K562 (cell line): Measurements from ENCODE around the gene SLC2A4RG.

Experiments used
- FOXJ3 ChIP-seq: sonication (generic); formaldehyde crosslinking; IDR thresholded peaks from 2 replicates; pipeline ENCODE4 v1.4.0; 2020; ENCODE audit warnings: mild to moderate bottlenecking, missing genetic modification reagents
- TF ChIP-seq, protein P1 (sequence below), 3 experiments: IDR thresholded peaks in 2 of 3; conservative IDR thresholded peaks in 1 of 3; 2 replicates each; pipeline ENCODE4 v1.5.1; 2011 to 2012; ENCODE audit warnings: low read length in 3 of 3, mild to moderate bottlenecking in 3 of 3, control low read depth in 2 of 3, improper control_type of control experiment in 1 of 3, inconsistent platforms in 1 of 3, low read depth in 1 of 3, mixed read lengths in 1 of 3, moderate library complexity in 1 of 3; ENCODE audit not compliant: insufficient read depth in 2 of 3

DNA sequence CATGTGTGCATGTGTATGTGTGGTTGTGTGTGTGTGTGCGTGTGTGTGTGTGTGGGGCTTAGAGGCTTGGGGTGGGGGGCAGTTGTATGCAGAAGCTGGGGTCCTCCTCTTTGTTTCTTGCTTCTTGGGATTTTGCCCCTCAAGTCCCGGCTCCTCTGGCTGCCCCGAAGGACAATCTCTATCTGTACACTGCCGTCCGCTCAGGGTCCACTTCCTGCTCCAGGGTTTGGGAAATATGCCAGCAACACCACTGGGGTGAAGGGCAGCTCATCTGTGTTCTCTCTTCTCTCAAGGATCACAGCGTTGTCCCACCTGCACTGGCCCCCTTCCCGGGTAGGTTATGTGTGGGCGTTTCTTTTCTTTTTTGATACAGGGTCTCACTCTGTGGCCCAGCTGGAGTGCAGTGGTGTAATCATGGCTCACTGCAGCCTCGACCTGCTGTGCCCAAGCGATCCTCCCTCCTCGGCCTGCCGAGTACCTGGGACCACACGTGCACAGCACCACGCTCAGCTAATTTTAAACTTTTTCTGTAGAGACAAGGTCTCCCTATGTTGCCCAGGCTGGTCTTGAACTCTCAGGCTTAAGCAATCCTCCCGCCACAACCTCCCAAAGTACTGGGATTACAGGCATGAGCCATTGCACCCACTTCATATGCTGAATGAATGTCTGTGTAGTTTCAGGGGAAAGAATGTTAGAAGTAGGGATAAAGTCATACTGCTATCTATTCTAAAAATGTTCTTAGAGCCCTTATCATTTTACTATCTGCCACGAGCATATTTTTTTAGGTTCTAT is 25.7 kb downstream of the SLC2A4RG start:
- no peak for TF ChIP-seq FOXJ3 (CRISPR knock-in tag)
- TF ChIP-seq, protein P1, sequence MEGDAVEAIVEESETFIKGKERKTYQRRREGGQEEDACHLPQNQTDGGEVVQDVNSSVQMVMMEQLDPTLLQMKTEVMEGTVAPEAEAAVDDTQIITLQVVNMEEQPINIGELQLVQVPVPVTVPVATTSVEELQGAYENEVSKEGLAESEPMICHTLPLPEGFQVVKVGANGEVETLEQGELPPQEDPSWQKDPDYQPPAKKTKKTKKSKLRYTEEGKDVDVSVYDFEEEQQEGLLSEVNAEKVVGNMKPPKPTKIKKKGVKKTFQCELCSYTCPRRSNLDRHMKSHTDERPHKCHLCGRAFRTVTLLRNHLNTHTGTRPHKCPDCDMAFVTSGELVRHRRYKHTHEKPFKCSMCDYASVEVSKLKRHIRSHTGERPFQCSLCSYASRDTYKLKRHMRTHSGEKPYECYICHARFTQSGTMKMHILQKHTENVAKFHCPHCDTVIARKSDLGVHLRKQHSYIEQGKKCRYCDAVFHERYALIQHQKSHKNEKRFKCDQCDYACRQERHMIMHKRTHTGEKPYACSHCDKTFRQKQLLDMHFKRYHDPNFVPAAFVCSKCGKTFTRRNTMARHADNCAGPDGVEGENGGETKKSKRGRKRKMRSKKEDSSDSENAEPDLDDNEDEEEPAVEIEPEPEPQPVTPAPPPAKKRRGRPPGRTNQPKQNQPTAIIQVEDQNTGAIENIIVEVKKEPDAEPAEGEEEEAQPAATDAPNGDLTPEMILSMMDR (IDR thresholded peaks at IDR 0.05 in 2 of 3, conservative IDR thresholded peaks at IDR 0.05 in 1 of 3; ENCODE audit: insufficient read depth in 2 of 3, low read depth in 1 of 3, low read length in 3 of 3): no peak
